ENCODE measurements around the gene C11orf42.

Gene C11orf42

DNA sequence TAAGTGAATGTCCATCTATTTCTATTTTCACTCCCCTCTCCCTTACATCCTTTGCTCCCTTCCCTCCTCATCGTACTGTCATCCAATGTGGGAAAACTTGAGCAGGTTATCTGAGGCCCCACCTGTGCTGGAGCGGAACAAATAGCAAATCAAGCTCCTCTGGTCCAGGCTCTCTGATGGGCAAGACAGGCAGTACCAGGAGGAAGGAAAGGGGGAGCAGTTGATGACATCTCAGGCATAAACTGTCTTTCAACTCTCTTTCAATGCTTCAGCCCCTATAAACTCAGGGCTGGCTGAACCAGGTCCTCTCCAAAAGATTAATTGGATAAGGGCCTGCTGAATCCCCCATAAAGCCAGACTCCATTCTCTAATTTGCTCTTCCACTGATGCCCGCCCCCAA, 52.8 kb downstream of the C11orf42 start:
- Mint-ChIP-seq H3K36me3 (no peaks in the 10 kb centered on the region), H3K9me3 (no peaks in the 10 kb centered on the region), H3K4me3 (no peak overlapping the region), H3K4me1 (no peaks in the 10 kb centered on the region), H3K27me3 (peaks cover 2% of the 10 kb centered on the region), H3K27ac (no peak overlapping the region)
- DNase-seq (ENCODE audit: low spot score in 2 of 2) (no peak), ATAC-seq (ENCODE audit: low read depth) (no peak)

DNA sequence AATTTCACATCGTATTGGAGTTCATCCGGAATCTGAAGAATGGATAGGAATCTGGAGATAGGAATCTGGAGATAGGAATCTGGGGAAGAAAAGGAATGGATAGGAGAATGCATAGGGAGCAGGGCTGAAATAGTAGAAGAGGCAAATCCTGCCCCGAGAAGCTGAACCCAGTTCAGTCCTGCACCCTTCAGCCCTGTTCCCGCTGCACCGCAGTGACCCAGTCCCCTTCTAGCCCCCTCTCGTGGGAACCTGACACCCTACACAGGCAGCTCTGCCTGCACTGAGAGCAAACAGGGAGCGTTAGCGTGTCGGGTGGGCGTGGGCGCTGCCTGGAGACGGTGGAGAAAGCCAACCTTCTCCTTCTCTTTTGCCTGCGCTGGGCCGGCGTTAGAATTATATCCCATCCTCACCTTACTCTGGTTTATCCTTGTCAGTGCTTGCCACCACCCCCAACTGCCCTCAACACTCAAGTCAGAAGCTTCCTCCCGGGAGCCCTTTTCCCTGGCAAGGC, 53.3 kb downstream of the C11orf42 start:
- Mint-ChIP-seq H3K27ac (no peak overlapping the region), H3K27me3 (peaks cover 2% of the 10 kb centered on the region), H3K4me3 (peak overlapping the region; percentile 19), H3K36me3 (no peaks in the 10 kb centered on the region), H3K4me1 (no peaks in the 10 kb centered on the region), H3K9me3 (no peaks in the 10 kb centered on the region)
- peak; percentile 36 for ATAC-seq (ENCODE audit: low read depth)
- DNase-seq (ENCODE audit: low spot score in 2 of 2): no peak

DNA sequence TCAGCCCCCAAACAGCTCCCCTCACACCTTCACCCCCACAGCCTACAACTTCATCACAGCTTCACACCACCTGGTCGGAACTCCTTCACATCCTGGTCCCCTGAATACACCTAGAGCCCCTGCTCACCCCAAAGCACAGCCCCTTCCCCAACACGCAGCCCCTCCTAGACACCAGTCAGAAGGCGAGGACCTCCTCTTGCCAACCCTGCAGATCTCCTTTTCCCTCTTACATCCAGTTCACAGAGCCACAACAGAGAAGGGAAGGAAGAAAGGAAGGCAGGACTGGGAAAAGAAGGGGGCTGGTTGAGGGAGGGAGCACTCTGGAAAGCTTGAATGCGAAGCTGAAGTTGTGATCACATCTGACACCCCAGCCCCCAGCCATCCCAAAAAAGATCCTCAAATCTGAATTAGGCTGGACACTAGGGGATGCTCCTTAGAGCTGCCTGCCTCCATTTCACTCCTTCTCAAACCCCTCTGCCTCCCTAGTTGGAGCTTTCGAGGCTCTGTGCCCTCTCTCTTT, 54.9 kb downstream of the C11orf42 start:
- ATAC-seq (ENCODE audit: low read depth): no peak
- Mint-ChIP-seq H3K4me1 (no peaks in the 10 kb centered on the region), H3K36me3 (no peaks in the 10 kb centered on the region), H3K27ac (no peak overlapping the region), H3K27me3 (peaks cover 7% of the 10 kb centered on the region), H3K4me3 (no peak overlapping the region), H3K9me3 (no peaks in the 10 kb centered on the region)
- no peak for DNase-seq (ENCODE audit: low spot score in 2 of 2)
